HG02642 (cell line): ENCODE data around the gene SNX33.
A peak's percentile ranks its signal among the peaks of the same experiment; 100 is the strongest.
"Not testable (repeated sequence)": the region's sequence is repeated elsewhere in the genome, so short reads cannot be mapped to it uniquely, and the experiment has no call there.

Source experiments
- ATAC-seq: cut with Tn5 transposase; IDR thresholded peaks from one replicate; pipeline ENCODE4 v1.9.1; 2021; ENCODE audit warnings: mild to moderate bottlenecking; ENCODE audit not compliant: unreplicated experiment, poor library complexity

The SNX33 gene

GRCh38 chr15:75647370-75648155 is at the start of gene SNX33:
Gene SNX33, plus strand, starts transcription at chr15:75647912. Its CDS starts 1,191 bp downstream, at chr15:75649103.
- peak; percentile 43 for ATAC-seq

- no peak for ATAC-seq
These were observed 49.4 kb upstream of the SNX33 start for GRCh38 chr15:75598361-75598760.

GRCh38 chr15:75599401-75599800 is 48.3 kb upstream of the SNX33 start:
- ATAC-seq: no peak

GRCh38 chr15:75606026-75606425 is 41.7 kb upstream of the SNX33 start:
- no peak for ATAC-seq

GRCh38 chr15:75606711-75607699 is 40.7 kb upstream of the SNX33 start:
- ATAC-seq: no peak

- no peak for ATAC-seq
These were observed 30.9 kb upstream of the SNX33 start for GRCh38 chr15:75616766-75617165.

GRCh38 chr15:75620058-75620820 is 27.5 kb upstream of the SNX33 start:
- no peak for ATAC-seq

- ATAC-seq: no peak
These were observed 26.8 kb upstream of the SNX33 start for GRCh38 chr15:75620841-75621391.

GRCh38 chr15:75622505-75622904 is 25.2 kb upstream of the SNX33 start:
- no peak for ATAC-seq

- peak; percentile 80 for ATAC-seq
These were observed 22.0 kb upstream of the SNX33 start, which contains the start of gene SNUPN for GRCh38 chr15:75625542-75626347. Gene SNUPN, minus strand, starts transcription at chr15:75625725. Its CDS starts 4,674 bp downstream, at chr15:75621051.

- no peak for ATAC-seq
These were observed 15.8 kb upstream of the SNX33 start for GRCh38 chr15:75631935-75632334.

GRCh38 chr15:75633922-75634321 is 13.8 kb upstream of the SNX33 start:
- ATAC-seq: not testable (repeated sequence)

GRCh38 chr15:75636026-75636425 is 11.7 kb upstream of the SNX33 start:
- ATAC-seq: no peak

GRCh38 chr15:75637245-75638009 is 10.3 kb upstream of the SNX33 start:
- ATAC-seq: no peak

- ATAC-seq: no peak
These were observed 8.5 kb upstream of the SNX33 start for GRCh38 chr15:75639191-75639708.

- ATAC-seq: peak; percentile 93
These were observed 7.8 kb upstream of the SNX33 start, which contains the start of gene IMP3 for GRCh38 chr15:75639709-75640482. Gene IMP3, minus strand, starts transcription at chr15:75640224. Its CDS starts 56 bp downstream, at chr15:75640168.

- peak; percentile 34 for ATAC-seq
These were observed 7.1 kb upstream of the SNX33 start for GRCh38 chr15:75640483-75641178.
